ENCODE data around the gene ZNF618.

Gene ZNF618

GRCh38 chr9:114025196-114025753 lies 149.2 kb downstream of the ZNF618 start:
- FAIRE-seq, result no peak

DNA sequence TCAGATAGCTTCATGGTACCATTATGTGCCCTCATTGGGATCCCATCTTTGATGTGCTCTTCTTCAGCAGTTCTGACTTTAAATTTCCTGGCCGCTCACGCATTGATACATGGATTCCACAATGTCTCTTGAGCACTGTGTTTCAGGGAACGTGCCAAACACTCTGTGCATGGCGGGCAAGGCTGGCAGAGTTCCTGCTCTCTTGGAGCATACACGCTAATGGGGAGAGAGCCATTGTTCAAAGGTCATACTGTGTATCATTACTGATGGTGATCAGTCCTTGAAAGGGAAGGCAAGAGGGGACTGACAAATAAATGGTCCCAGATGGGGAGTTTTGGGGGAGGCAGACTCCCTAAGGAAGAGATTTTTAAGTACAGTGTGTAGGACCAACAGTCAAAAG lies 149.7 kb downstream of the ZNF618 start:
- FAIRE-seq, result no peak

GRCh38 chr9:114026335-114026734 lies 150.2 kb downstream of the ZNF618 start:
- FAIRE-seq, result no peak

DNA sequence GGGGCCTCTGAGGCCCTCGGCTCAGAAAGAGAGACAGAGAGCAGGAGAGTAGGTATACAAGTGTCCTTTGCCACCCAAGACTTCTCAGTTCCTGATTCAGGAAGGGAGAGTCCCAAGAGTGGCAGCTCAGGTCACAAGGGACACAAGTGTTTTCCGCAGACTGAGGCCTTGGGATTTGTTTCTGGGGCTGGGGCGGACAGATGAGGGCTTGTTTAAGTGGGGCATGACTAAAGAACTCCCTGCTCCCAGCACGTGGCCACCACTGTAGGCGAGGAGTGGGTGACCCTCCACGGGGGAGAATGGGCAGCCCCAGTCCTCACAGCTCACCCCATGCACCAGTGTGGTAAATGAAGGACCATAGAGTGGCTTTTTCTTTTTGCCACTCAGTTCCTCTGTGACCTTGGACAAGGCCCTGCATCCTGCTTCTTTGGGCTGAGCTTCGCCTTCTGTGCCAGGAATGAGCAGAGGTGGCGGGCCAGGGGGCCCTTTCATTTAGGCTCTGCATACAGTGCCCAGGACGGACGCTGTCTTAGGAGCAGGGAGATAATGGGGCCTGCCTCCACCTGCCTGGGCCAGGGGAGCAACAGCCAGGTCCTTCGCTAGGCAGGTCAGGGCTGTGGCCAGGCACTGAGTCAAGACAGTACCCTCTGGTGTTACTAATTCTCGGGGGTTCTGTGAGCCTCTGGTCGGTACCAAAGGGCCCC lies 151.2 kb downstream of the ZNF618 start:
- no peak for FAIRE-seq

DNA sequence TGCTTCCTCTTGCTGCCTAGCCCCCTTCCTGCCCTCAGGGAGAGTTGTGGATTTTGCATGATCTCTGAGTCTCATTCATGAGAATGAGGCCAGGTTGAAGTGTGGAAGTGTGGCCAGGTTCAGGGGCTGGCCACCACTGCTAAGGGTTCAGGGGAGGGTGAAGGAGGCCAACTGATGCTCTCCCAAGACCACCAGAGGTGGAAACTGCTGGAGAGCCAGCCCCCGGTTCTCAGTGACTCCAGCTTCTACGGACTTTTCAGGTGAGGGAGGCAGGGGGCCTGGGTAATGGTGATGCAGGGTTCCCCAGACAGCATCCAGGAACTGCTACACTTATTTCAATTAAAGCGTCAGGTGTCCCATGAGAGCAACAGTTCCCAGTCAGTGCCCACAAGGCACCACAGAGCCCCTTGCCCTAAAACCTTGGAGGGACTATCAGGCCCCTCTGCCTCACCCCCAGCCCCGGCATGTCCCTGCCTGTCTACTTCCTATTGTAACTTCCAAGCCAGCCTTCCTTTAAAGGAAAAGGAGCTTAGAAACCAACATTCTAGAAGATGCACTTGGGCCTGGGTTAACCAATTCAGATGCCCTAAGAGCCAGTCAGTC lies 151.9 kb downstream of the ZNF618 start:
- no peak for FAIRE-seq

DNA sequence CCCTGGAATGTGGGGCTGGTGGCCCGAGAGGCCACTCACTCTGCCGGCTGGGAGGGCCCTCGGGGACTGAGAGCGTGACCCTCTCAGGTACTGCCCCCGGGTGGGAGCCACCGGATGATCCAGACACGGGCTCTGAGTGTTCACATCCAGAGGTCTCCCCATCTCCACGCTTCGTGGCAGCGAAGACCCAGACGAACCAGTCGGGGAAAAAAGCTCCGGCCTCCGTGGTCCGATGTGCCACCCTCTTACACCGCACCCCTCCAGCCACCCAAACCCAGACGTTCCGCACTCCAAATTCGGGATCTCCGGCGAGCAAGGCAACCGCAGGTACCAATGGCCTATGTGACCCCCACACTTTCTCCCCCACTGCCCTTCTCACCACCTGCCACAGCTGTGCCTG lies 152.5 kb downstream of the ZNF618 start:
- FAIRE-seq, result no peak

DNA sequence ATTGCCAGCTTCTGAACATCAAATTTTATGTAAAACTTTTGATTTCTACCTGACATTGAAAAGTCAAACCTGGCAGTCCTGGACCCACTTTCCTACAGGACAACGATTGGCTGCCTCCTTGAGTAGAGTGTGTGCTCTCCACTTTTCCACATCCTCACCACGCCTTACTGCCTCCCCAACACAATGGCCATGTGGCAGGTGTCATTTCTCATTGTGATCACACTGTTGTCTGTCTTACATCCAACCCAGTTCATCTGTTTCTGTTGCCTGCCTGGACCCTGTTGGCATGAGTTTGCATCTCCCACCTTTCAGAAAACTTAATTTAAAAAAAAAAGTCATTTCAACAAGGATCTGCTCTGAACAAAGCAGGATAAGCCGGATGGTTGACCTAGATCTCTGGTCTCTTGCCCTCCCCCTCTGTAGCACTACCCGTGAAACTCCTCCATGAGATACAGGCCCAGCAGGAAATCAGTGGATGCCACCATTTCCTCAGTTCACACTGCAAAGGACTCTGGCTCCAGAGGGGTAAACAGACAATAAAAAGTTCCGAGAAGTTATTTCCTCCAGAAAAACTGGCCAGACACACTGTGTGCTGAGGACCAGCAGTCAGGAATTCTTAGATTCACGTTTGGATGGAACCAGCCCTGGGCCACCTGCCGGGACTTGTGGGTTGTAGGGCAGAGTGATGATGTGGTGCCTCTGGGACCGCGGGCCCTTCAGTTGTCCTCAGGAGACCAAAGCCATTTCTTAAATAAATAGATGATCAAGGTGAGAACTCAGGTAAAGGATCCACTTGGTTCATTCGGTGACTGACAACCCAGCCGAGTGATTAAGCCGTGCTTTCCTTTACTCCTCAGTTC lies 153.4 kb downstream of the ZNF618 start:
- no peak for FAIRE-seq

DNA sequence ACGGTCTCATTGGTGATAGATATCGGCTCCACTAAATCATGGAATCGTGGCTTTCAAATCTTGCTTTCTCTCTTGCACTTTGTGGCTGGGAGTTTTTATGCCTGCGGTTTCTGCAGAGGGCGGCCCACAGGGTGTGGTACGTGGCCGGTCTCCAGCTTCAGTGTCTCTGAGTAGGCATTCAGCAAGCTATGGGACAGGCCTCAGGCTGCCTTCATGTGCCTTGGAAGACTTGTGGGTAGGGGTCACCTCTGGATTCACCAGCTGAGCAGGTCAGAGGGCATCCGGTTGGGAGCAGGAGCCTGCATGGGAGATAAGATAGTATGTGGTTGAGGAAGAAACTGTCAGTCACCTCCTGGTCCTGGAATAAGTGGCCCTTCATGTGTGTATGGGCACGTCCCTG lies 154.3 kb downstream of the ZNF618 start:
- no peak for FAIRE-seq

DNA sequence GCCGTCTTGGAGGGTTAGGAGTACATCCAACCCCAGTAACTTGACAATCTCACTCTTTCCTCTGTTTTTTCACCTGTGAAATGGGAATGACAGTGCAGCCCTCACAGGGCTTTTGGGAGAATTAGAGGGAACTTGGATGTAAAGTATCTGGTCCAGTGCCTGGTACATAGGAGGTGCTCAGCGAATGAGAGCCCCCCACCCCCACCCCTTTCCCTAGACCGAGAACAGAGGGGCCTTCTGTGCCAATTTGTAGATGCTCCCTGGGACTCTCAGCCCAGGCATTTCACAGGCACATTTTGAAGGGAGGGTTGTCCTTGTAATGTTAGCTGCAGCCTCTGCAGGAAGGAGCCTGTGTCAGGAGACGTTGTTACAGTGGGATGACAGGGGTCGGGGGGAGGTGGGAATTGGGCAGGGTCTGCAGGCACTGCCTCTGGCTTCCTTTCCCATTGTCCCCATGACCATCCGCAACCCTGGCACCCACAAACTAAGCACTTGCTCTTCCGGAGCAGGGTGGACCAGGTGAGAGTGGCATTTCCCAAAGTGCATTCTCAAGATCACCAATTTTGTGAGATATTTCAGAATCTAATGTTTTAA lies 155.0 kb downstream of the ZNF618 start:
- no peak for FAIRE-seq

DNA sequence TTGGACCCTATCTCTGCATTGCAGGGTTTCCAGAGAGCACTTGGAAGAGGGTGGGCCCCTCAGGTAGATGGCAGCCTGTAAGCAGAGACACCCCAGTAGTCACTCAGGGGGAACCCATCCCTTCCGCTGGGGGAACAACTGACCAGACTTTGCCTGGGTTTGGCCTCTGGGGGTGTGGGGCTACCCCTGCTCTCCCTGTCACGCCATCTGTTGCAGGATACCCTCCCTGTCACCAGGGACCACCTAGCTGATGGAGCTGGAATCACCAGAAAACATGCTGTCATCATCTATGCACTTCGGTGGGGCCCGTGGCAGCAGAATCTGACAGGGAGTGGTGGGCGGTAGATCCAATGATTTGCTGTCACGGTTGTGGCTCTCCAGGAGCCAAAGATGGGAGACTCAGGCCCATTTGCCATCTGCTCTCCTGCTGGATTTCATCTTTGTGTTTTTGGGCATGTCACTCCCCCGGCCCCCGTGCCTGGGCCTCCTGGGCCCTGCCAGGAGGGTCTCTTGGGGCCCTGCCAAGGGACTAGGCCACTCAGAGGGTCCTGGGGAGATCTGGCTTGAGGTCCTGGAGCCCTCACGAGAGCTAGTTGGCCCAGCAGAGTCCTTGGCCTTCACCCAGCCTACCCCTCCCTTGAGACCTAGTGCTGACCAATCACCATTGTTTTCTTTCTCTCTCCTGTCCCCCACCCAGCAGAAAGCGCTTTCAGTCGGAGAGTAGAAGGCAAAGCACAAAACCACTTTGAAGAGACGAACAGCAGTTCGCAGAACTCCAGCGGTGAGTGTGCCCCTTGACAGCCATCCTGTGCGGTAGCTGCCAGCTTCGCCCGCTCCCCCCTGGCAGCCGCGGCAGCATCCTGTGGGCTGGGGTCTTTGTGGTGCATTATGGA lies 156.1 kb downstream of the ZNF618 start:
- FAIRE-seq, result no peak

GRCh38 chr9:114033397-114034103 lies 157.4 kb downstream of the ZNF618 start:
- FAIRE-seq, result no peak

DNA sequence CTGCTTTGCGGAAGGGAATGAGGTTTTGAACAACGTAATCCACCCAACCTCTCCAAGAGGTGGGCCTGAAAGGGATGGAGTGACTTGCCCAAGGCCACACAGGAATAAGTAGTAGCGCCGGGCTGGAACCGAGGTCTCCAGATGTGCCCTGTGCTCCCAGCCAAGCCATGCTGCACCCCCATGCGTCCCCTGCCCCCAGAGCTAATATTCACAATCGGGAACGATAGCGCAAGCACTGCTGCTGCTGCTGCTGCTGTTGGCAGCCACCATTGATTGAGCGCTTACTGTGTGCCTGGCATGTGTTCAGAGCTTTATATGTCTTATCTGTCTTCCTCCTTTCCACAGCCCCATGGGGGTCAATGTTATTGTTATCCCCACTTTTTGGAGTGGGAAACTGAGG lies 158.1 kb downstream of the ZNF618 start:
- FAIRE-seq, result no peak

DNA sequence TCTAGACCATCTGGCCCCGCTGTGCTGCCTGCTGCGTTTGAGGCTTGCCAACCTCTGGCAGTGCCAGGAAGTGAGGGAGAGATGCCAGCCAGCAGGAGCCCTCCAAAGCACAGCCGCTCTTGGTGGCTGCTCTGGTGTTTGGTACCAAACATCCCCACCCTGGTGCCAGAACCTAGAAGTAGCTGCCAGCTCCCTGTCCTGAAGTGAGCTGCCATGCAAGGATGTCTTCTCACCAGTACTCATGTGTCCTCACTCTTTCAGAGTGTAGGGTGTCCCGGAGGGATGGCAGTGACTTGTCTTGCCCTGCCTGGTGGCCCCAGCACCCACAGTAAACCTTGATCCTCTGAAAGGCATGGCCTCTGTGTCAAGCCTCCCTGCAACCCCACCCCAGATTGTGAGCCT lies 158.6 kb downstream of the ZNF618 start:
- FAIRE-seq, result no peak

DNA sequence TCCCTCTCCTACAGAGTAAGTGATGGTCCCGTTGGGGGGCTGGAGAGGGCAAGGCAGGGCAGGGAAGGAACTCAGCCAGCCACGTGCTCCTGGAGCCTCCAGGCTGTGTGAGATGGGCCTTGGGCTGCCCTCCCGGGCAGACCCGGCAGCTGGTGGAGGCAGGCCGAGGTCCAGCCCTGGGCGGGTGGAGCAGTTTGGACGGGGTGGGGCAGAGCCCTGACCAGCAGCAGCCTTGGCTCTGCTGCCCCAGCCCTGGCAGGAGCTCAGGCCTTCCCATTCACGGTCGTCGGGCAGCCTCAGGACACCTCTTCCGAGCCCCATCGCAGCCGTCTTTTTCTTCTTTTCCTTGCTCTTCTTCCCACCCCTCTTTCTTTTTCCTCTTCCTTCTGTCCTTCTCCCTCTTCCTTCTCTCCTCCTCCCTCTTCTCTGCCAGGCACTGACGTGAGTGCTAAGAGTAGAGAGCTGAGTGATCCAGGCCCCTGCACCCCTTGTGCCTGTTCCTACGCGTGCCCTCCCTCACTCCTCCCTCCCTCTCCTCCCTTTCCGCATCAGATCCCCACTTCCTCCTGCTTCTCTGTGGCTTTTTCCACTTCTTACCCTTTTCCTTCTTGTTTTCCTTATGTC lies 159.2 kb downstream of the ZNF618 start:
- FAIRE-seq, result no peak

DNA sequence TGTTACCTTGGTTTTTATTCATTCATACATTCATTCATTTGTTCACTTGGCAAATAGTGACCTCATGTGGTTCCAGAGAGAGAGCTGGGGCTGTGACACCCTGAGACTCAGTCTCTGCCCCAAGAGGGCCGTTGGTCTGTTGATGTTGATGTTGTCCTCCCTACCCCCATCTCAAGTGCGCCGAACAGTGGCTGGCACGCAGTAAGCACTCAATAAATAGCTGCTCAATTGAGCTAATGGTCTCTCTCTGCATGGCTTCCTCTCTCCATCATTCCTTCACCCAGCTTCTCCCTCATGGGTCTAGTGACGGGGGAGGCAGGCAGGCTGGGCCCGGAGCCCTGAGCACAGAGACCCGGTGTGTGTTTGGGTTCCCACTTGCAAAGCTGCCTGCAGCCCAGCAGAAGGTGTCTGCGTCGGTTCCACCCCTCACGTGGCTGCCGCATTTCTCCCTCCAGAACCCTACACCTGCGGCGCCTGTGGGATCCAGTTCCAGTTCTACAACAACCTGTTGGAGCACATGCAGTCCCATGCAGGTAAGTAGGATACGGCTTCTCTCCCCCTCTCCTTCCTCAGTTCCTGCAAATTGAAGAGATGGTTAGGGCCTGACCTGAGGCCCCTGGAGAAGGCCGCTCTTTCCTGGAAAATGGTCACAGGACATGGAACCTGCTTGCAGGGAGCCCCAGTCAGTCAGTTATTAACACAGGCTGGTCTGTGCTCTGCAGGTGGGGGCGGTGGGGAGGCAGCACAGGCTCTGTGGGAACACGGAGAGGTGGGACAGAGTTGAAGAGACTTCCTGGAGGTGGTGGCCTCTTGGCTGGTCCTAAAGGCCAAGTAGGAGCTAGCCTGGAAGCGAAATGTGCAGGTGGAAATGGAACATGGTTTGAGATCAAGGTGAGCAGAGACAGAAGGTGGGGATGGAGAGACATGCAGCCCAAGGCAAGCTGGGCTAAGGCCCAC lies 160.0 kb downstream of the ZNF618 start:
- no peak for FAIRE-seq

GRCh38 chr9:114037249-114037648 lies 161.1 kb downstream of the ZNF618 start:
- no peak for FAIRE-seq

DNA sequence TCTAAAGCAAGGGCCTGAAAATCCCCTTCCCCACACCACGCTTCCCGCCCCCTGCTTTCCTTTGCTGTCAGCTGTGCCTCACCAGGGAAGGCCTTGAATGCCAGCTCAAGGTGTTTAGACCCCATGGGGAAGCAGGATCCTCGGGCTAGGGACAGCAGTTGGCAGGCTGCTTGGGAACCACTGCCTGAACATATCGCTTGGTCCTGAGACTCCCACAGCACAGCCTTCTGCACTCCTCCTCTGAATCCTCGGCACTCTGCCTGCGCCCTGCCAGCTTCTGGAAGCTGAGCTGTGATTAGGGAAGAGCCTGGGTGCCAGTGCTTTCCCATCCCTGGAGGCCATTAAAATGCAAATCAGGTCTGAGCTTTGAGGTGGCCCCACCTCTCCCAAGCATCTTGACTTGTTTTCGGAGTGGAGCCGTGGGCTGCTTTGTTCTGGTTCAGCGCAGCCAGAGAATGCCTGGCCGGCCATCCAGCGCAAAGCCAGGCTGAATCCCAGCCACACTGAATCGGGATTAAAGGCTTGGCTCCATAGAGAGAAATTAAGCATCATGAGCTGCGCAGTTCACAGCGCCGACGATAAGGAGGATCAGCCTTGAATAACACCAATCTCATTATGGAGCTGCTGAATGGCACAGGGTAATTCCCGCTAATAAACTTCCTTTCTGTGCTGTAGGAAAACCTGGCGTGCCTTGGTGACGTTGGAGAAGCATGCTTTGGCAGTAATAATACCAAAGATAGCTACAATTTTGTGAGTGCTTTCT lies 162.0 kb downstream of the ZNF618 start:
- no peak for FAIRE-seq

DNA sequence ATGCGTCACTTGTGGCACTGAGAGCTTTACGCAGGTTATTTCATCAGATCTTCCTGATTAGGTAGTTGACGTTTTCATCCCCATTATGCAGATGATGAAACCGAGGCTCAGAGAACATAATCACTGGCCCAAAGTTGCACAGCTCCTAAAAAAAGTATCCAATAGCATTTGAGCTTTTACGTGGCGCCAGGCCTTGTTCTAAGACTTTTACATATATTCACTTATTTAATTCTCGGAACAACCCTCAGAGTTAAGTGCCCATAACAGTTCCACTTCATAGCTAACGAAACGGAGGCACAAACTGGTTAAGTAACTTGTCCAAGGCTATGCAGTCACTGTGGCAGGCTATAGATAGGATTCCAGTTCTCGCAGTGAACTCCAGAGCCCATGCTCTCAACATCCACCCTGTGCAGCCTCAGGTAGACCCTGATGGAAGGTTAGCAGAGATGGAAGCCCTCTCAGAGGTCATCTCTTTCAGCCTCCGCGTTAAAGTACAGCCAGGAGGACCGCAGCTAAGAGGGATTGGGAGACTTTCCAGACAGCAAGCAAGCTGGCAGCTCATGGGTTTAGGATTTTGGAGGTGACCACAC lies 162.7 kb downstream of the ZNF618 start:
- FAIRE-seq, result no peak

Measured in colon (tissue), 2 donors.